ENCODE data around the gene SCN3B.
A peak's percentile ranks its signal among the peaks of the same experiment; 100 is the strongest.

SCN3B gene

GRCh38 chr11:123622576-123622975, 31.8 kb downstream of the SCN3B start:
- Histone ChIP-seq H3K36me3 (peaks cover 7% of the 10 kb centered on the region), H3K4me3 (ENCODE audit: low read depth, low read length) (no peak overlapping the region), H3K27me3 (no peaks in the 10 kb centered on the region)

GRCh38 chr11:123616505-123617198, 37.8 kb downstream of the SCN3B start:
- H3K27me3 ChIP-seq: no peaks in the 10 kb centered on the region
- H3K4me1 ChIP-seq: peaks cover 10% of the 10 kb centered on the region
- H3K36me3 ChIP-seq: peaks cover 9% of the 10 kb centered on the region
- no peak for TF ChIP-seq CTCF (IDR thresholded peaks at IDR 0.05; ENCODE audit: low read depth, low read length)
- no peak overlapping the region for H3K4me3 ChIP-seq (ENCODE audit: low read depth, low read length)
- DNase-seq: peak; percentile 82
- no peaks in the 10 kb centered on the region for H3K9me3 ChIP-seq

More at GRCh38 chr11:123622576-123622975, 31.8 kb downstream of the SCN3B start:
- no peak for TF ChIP-seq CTCF (IDR thresholded peaks at IDR 0.05; ENCODE audit: low read depth, low read length)
- H3K9me3 ChIP-seq: no peaks in the 10 kb centered on the region
- no peaks in the 10 kb centered on the region for H3K4me1 ChIP-seq
- no peak for DNase-seq

GRCh38 chr11:123611698-123612097, 42.7 kb downstream of the SCN3B start:
- TF ChIP-seq CTCF (IDR thresholded peaks at IDR 0.05; ENCODE audit: low read depth, low read length): no peak
- H3K9me3 ChIP-seq: no peaks in the 10 kb centered on the region
- no peak for DNase-seq
- no peaks in the 10 kb centered on the region for H3K27me3 ChIP-seq
- H3K36me3 ChIP-seq: peaks cover 19% of the 10 kb centered on the region
- peaks cover 6% of the 10 kb centered on the region for H3K4me1 ChIP-seq
- no peak overlapping the region for H3K4me3 ChIP-seq (ENCODE audit: low read depth, low read length)

- Histone ChIP-seq H3K9me3 (no peaks in the 10 kb centered on the region), H3K4me1 (no peaks in the 10 kb centered on the region), H3K4me3 (ENCODE audit: low read depth, low read length) (no peak overlapping the region), H3K36me3 (peaks cover 22% of the 10 kb centered on the region), H3K27me3 (no peaks in the 10 kb centered on the region)
- DNase-seq: no peak
- TF ChIP-seq CTCF (IDR thresholded peaks at IDR 0.05; ENCODE audit: low read depth, low read length): no peak
Measured at GRCh38 chr11:123608945-123609344, 45.5 kb downstream of the SCN3B start.

GRCh38 chr11:123608371-123608770, 46.1 kb downstream of the SCN3B start:
- DNase-seq: no peak
- H3K36me3 ChIP-seq: peaks cover 20% of the 10 kb centered on the region
- H3K9me3 ChIP-seq: no peaks in the 10 kb centered on the region
- TF ChIP-seq CTCF (IDR thresholded peaks at IDR 0.05; ENCODE audit: low read depth, low read length): no peak
- H3K4me3 ChIP-seq (ENCODE audit: low read depth, low read length): no peak overlapping the region
- no peaks in the 10 kb centered on the region for H3K27me3 ChIP-seq
- no peaks in the 10 kb centered on the region for H3K4me1 ChIP-seq

GRCh38 chr11:123607781-123608180, 46.6 kb downstream of the SCN3B start:
- Histone ChIP-seq H3K4me3 (ENCODE audit: low read depth, low read length) (no peak overlapping the region), H3K36me3 (peaks cover 16% of the 10 kb centered on the region), H3K9me3 (no peaks in the 10 kb centered on the region), H3K4me1 (no peaks in the 10 kb centered on the region), H3K27me3 (no peaks in the 10 kb centered on the region)
- DNase-seq: no peak
- TF ChIP-seq CTCF (IDR thresholded peaks at IDR 0.05; ENCODE audit: low read depth, low read length): no peak
